Mucosa of stomach (tissue), 1 donor: ENCODE data around the gene F12.

Experiments used
- H3K27me3 ChIP-seq: one replicate; pipeline ENCODE4 v1.7.0; 2013; ENCODE audit warnings: mild to moderate bottlenecking, low read length; ENCODE audit not compliant: control insufficient read depth, insufficient read depth
- H3K36me3 ChIP-seq: one replicate; pipeline ENCODE4 v1.7.0; 2013; ENCODE audit warnings: low read length; ENCODE audit not compliant: control insufficient read depth, insufficient read depth
- H3K4me1 ChIP-seq: one replicate; pipeline ENCODE4 v1.7.0; 2013; ENCODE audit warnings: mild to moderate bottlenecking, low read length; ENCODE audit not compliant: control insufficient read depth, insufficient read depth
- H3K4me3 ChIP-seq: one replicate; pipeline ENCODE4 v1.7.0; 2013; ENCODE audit warnings: low read length
- H3K9ac ChIP-seq: one replicate; pipeline ENCODE4 v1.7.0; 2013; ENCODE audit warnings: mild to moderate bottlenecking, low read length, moderate library complexity
- H3K9me3 ChIP-seq: one replicate; pipeline ENCODE4 v1.7.0; 2013; ENCODE audit warnings: mild to moderate bottlenecking, low read length, moderate library complexity; ENCODE audit not compliant: control insufficient read depth
- donor health status: Pancreatic carcinoma.

The F12 gene

GRCh38 chr5:177452688-177453638 is 43.6 kb upstream of the F12 start:
- no peak overlapping the region for H3K9ac ChIP-seq
- H3K9me3 ChIP-seq, result no peaks in the 10 kb centered on the region
- peaks cover 23% of the 10 kb centered on the region for H3K27me3 ChIP-seq
- no peaks in the 10 kb centered on the region for H3K36me3 ChIP-seq
- peaks cover 27% of the 10 kb centered on the region for H3K4me1 ChIP-seq
- H3K4me3 ChIP-seq, result no peak overlapping the region

DNA sequence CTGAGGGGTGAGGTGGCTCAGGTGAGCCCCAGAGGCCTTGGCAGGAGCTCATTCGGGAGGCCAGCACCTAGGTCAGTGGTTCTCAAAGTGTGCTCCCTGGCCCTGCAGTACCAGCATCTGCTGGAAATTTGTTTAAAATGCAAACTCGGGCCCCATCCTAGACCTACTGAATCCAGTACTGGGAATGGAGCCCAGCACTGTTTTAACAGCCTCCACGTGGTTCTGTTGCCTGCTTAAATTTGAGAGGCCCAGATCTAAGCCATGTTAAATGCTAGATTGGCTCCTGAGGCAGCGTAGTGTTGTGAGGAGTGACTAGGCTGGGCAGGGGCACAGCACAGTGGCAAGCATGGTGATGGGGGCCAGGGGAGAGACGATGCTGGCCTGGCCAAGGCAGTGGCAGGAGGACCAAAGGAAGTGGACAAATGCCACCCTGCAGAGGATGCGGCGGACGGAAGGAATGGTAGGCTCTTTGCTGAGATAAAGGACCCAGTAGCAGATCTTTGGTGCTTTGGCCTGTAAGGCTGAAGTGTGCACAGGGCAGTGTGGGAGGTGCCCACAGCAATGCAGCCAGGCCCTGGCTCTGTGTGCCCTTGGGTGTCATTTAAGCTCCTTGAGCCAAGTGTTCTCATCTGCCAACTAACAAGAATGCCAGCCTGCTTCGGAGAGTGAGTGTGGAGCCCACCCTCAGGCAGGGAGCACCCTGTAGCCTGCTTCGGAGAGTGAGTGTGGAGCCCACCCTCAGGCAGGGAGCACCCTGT is 41.5 kb upstream of the F12 start:
- no peaks in the 10 kb centered on the region for H3K9me3 ChIP-seq
- no peak overlapping the region for H3K4me3 ChIP-seq
- H3K27me3 ChIP-seq, result peaks cover 34% of the 10 kb centered on the region
- no peaks in the 10 kb centered on the region for H3K36me3 ChIP-seq
- H3K9ac ChIP-seq, result no peak overlapping the region
- H3K4me1 ChIP-seq, result peaks cover 30% of the 10 kb centered on the region

DNA sequence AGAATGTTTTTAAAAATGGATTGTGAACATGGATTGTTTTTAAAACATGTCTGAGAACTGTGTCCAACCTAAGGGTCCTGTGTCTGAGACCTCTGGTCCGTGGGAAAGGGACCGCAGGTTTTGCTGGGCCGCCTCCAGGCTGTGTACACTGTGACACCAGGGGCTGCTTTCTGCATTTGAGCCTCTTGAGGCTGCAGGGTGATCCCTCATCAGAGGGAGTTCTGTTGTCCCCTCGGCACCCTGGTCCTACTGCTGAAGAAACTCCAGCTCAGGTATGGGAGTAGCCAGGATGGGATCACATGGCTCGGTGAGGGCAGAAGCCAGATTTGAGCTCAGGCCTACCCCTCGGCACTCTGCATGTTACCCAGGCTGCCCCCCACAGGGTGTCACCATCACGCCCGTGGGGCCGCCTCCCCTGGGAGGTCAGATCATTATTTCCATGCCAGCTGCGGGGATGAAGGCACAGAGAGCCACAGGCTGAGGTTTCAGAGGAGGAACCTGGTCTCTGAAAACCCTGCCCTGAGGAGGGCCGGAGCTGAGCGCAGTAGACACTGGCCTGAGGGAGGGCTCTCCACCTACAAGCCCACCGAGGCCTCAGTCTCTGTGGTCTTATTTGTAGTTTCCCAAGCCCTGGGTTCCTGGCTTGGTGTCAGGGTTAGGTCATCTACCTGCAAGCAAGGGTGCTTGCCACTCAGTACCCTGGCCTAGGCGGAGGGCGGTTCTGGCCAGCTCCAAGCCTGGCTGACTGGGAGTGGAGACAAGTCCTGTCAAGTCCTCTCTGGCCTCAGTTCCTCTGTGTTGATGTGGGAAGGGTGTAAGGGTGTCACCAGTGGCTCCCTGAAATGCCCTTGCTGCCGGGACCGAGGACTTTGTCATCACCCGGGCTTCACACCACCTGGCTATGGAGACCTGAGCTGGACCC is 40.0 kb upstream of the F12 start:
- Histone ChIP-seq H3K4me1 (peaks cover 25% of the 10 kb centered on the region), H3K9ac (no peak overlapping the region), H3K36me3 (no peaks in the 10 kb centered on the region), H3K4me3 (no peak overlapping the region), H3K27me3 (peaks cover 34% of the 10 kb centered on the region), H3K9me3 (no peaks in the 10 kb centered on the region)

DNA sequence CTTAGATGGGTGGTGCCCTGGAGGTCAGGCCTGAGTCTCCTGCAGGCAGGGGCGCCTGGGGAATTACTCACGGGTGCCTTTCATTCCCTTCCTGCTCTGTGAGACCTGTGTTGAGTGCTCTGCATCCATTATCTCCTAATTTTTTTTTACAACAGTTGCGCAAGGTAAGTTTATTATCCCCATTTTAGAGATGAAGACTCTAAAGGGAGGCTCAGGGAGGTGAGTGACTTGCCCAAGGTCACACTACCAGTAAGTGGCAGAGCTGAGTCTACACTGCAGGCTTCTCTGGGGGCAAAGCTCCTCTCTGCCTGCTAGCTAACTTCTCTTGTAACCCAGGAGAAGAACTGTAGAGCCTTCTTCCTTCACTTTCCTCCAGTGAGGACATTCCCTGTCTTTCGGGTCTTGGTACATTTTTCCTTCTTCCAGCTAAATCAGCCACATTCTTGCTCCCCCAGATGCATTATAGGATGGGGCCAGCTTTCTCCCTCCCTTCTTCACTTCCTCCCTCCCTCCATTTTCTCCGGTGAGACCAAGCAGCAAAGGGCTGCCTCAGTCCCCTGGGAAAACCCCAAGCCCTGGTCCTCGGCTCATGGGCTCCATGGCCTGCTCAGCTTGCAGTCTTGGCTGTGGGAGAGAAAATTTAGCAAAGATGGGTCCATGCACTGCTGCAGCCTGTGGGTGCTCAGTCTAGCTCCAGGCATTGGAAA is 39.0 kb upstream of the F12 start:
- Histone ChIP-seq H3K9me3 (no peaks in the 10 kb centered on the region), H3K9ac (no peak overlapping the region), H3K4me1 (peaks cover 15% of the 10 kb centered on the region), H3K4me3 (no peak overlapping the region), H3K36me3 (no peaks in the 10 kb centered on the region), H3K27me3 (peaks cover 32% of the 10 kb centered on the region)

DNA sequence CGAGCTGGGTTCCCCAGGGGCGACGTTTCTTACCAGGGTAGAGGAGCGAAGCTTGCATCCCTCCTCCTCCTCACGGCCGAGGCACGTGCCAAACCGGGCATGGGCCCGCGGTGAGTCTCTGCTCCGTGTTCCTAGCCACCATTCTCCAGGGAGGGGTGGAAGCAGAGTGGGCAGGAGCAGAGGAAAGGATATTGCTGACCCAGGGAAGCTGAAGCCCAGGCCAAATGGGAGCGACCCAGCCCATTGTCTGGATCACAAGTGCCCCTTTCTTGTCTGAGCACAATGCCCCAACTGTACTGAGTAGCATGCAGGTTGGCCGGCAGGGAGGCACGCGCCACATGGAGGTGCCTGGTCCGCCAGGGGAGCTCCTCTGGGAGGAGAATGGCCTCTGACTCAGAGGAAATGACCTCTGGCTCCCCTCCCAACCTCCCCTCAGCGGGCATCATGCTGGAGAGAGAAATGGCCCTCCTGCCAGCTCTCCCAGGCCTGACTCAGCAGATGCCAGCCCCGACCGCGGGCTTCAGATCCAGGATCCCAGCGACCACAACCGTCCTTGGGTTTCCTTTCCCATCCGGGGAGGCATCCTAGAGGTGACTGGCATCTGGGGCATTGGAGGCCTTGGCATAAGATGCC is 38.4 kb upstream of the F12 start:
- H3K4me3 ChIP-seq, result no peak overlapping the region
- peaks cover 15% of the 10 kb centered on the region for H3K4me1 ChIP-seq
- peak overlapping the region; percentile 15 for H3K9ac ChIP-seq
- H3K36me3 ChIP-seq, result no peaks in the 10 kb centered on the region
- peaks cover 26% of the 10 kb centered on the region for H3K27me3 ChIP-seq
- no peaks in the 10 kb centered on the region for H3K9me3 ChIP-seq

DNA sequence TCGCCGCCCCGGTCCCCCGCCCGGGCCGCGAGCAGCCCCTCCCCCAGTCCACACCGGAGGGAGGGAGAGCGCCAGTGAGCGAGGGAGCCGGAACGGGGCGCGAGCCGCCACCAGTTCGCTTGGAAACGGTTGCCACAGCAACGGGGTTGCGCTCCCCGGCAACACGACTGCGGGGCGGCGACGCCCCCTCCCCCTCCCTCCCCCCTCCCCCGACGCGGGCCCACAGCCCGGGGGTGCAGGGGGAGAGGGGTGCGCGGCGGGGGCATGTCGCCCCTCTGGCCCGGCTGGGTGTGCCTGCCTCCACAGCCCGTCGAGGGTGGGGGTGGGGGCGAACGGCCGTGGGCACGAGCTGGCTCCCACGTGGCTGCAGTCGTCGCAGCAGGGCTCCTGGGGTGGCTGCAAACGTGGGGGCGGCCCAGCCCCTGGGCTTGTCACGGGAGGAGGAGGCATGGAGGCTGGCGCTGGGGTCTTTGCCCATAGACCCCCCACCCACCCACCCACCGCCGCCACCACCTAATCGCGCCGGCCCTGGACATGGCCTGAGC is 37.8 kb upstream of the F12 start:
- Histone ChIP-seq H3K9me3 (no peaks in the 10 kb centered on the region), H3K27me3 (peaks cover 26% of the 10 kb centered on the region), H3K4me3 (no peak overlapping the region), H3K36me3 (no peaks in the 10 kb centered on the region), H3K4me1 (peaks cover 15% of the 10 kb centered on the region), H3K9ac (no peak overlapping the region)

DNA sequence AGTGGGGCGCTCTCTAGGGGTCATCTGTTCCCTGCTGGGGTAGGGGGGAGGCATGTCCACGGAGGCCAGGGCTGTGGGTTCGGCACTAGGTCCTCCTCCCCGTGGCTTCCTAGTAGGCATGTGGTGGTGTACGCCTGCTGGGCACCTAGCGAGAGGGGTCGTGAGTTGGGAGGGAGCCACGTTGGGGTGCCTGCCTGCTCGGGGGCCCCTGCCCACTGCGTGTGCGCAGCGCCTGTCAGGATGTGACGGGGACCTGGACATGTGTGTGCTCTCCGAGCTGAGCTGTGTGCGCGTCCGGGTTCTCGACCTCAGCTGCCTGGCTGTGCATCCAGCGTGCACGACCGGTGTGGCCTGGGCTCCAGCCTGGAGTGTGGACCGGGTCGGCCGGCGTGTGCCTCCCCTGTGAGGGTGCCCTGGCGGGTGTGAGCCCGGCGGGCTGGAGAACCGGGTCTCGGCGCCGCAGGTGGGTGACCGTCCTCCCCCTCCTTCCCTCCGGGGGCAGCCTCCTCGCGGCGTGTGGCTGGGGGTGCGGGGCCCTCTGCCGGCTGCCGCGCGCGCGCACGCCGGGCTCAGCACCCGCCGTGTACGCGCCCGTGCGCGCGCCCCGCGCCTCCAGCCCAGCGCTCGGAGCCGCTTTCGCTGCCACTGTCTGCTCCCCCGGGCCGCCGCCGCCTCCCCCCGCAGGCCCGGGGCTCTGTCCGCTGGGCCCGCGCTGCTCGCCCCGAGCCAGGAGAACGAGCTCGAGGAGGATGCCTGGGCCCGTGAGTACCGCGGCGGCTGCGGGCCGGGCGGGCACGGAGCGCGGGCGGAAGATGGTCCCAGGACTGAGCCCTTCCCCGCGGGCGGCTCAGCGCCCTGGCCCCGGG is 37.1 kb upstream of the F12 start, which contains the start of gene PRR7:
TSS of gene PRR7 (plus strand) at position 615 of the 866 bp plus-strand sequence. CDS start 8,254 bp downstream, outside the sequence.
- Histone ChIP-seq H3K4me1 (peaks cover 15% of the 10 kb centered on the region), H3K9ac (peak within 1 kb of the TSS; percentile 29)

GRCh38 chr5:177445917-177446199 is 36.5 kb upstream of the F12 start:
- Histone ChIP-seq H3K4me3 (no peak overlapping the region), H3K36me3 (no peaks in the 10 kb centered on the region), H3K4me1 (peaks cover 15% of the 10 kb centered on the region), H3K27me3 (peaks cover 26% of the 10 kb centered on the region), H3K9me3 (no peaks in the 10 kb centered on the region), H3K9ac (peak overlapping the region; percentile 29)

More for the DNA sequence above, 37.1 kb upstream of the F12 start, which contains the start of gene PRR7:
- peaks cover 26% of the 10 kb centered on the region for H3K27me3 ChIP-seq
- no peaks in the 10 kb centered on the region for H3K9me3 ChIP-seq
- H3K4me3 ChIP-seq, result peak within 1 kb of the TSS; percentile 9
- H3K36me3 ChIP-seq, result no peaks in the 10 kb centered on the region

DNA sequence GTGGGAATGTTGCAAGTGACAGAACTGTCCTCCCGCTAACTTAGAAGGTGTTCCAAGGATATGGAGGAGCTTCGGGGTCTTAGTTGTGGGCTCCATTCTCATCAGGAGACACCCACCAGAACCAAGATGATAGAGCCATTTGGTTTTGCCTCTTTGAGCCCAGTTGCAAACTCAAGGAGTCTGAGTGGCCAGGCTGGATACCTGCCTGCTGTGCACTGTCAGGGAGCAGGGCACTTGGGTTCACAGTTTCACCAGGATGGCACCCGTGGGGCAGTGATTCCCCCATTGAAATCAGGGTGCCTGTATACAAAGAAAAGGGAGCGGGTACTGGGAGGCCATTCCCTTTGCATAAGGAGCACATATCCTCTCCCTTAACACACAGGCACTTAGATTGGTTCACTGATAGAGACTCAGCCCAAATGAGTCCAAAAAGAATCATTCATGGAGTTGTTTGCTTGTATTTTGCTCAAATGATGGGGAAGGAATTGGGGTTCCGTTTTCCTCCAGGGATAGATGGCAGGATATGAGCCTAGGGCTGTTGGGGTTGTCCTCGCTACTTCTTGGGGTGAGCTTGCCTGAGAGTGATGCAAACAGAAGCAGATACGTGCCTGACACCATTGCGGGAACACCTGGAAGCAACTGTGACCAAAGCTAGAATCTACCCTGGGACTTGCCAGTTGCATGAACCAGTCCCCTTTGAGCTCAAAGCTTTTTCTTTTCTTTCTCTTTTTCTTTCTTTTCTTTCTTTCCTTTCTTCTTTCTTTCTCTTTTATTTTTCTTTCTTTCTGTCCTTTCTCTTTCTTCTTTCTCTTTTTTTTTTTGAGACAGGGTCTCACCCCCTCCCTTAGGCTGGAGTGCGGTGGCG is 35.9 kb upstream of the F12 start:
- no peaks in the 10 kb centered on the region for H3K9me3 ChIP-seq
- H3K4me1 ChIP-seq, result peaks cover 15% of the 10 kb centered on the region
- no peak overlapping the region for H3K4me3 ChIP-seq
- H3K27me3 ChIP-seq, result peaks cover 26% of the 10 kb centered on the region
- H3K36me3 ChIP-seq, result no peaks in the 10 kb centered on the region
- H3K9ac ChIP-seq, result no peak overlapping the region
